Measurements from ENCODE around the gene NYAP2.

NYAP2 gene

DNA sequence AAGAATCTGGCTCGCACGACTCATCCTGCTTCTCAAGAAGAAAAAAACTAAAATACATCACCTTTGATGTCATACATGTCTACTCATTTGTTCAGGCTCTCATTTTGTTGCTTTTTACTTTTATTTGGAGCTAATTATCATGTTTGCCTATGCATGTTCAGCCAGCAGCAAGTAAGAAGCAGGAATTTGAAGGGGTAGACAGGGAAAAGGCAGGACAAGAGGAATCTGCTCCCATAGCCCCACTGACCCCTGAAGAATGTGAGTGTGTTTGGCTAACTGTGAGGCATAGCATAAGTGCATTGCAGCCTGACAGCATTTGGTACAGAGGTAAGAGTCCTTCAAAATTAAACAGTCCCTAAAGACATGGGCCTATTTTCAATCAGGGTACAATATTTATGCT, 72.7 kb downstream of the NYAP2 start:
- no peak for DNase-seq (ENCODE audit: low read depth in 1 of 2, low spot score in 1 of 2)

GRCh38 chr2:225479386-225479785, 79.9 kb downstream of the NYAP2 start:
- no peak for DNase-seq (ENCODE audit: low read depth in 1 of 2, low spot score in 1 of 2)

DNA sequence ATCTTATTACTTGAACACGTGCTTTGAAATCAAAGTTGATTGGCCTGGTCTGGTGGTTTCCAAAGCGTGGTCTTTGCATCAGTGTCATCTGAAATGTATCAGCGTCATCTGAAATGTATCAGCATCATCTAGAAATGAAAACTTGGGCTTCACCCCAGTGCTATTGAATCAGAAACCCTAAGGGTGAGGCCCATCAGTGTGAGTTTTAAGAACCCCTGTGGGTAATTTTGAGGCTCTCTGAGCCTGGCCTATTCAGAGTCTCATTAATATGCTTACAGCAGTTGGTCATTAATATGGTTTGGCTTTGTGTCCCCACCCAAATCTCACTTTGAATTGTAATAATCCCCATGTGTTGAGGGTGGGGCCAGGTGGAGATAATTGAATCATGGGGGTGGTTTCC, 85.2 kb downstream of the NYAP2 start:
- no peak for DNase-seq (ENCODE audit: low read depth in 1 of 2, low spot score in 1 of 2)

- no peak for DNase-seq (ENCODE audit: low read depth in 1 of 2, low spot score in 1 of 2)
Observed at GRCh38 chr2:225486236-225486635, 86.7 kb downstream of the NYAP2 start.

DNA sequence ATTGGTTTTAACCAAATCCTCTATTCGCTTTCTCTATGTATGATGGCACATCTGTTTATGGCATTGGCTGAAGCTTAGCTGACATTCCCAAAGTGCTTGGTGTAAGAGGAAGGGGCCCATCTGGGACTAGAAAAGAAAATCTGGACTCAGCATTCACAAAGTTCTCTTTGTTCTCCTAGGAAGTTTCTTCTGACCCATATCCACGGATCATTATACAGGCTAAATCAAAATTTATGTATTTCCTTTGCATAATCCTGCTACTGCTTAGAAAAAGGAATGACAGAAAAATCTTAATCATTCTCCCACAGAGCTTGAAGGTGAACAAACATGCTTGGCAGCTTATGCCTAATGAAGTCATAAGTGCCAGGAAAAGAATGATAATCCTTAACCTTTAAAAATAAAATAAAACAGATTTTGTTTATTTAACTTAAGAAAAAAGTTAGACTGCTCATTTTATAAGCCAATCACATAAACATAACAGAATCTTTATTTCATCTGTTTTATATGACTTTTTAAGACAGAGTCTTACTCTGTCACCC, 88.4 kb downstream of the NYAP2 start:
- no peak for DNase-seq (ENCODE audit: low read depth in 1 of 2, low spot score in 1 of 2)

DNA sequence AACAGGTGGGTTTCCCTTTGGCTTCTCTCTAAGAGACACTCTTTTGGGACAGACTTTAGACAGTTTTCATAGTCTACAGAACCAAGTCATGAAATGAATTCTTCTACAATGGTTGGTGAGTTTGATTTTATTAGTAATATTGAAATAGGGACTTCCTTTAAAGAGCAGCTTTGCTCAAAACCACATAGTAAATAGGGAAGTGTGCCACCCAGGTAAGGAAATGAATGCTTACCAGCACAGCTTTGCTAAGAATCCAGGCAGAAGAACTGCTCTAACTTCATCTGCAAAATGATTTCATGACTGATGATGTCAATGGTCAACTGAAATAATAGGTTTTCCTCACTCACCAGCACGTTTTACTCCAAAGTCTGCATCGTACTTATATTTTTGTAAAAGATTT, 89.2 kb downstream of the NYAP2 start:
- DNase-seq (ENCODE audit: low read depth in 1 of 2, low spot score in 1 of 2): no peak

DNA sequence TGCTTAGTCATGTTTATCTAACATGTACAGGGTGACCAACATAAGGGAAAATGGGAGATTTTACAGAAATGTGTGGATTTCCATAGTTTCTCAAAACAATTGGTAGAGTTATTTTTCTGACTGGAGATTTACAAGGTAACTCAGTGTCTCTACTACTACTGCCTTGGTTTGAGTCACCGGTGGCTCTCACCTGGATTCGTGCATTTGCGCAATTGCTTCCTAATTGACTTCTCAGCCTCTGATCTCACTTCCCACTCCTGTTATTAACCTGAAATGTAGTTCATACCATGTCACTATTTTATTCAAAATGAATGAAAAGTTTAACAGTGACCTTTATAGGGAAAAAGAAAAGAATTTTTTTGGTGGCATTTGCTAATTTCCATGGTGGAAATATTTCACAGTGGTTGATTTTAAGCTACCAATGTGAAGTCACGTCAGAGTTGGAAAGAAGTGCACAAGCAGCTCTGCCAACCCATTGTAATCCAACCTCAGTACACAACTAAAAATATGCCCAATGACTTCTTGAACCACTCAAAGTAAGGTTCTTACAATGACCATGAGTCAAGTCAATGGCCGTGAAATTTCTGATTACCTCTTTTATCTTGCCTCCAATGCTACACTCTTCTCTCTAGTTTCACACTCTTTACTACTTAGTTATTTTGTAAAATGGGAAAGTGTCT, 94.0 kb downstream of the NYAP2 start:
- no peak for DNase-seq (ENCODE audit: low read depth in 1 of 2, low spot score in 1 of 2)

GRCh38 chr2:225494100-225494459, 94.6 kb downstream of the NYAP2 start:
- no peak for DNase-seq (ENCODE audit: low read depth in 1 of 2, low spot score in 1 of 2)

- DNase-seq (ENCODE audit: low read depth in 1 of 2, low spot score in 1 of 2): no peak
Observed at GRCh38 chr2:225495706-225496105, 96.2 kb downstream of the NYAP2 start.

GRCh38 chr2:225496568-225496967, 97.1 kb downstream of the NYAP2 start:
- no peak for DNase-seq (ENCODE audit: low read depth in 1 of 2, low spot score in 1 of 2)

GRCh38 chr2:225497166-225497565, 97.7 kb downstream of the NYAP2 start:
- DNase-seq (ENCODE audit: low read depth in 1 of 2, low spot score in 1 of 2): no peak

DNA sequence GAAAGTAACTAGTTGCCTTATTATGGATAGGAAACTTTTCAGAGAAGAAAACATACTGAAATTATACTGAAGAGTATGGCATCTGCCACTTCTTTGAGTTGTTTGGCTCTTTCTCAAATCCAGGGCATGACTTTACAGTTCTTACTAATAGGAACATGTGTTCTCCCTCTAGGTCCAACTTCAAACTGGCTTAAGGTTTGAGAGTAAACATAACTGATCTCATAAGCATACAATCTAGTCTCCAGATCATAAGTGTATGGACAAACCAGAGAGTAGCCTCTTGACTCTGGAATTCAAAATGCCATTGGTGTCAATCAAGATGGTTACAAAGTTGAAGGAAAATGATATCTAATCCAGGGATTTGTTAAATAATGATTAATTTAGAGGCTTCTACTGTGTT, 101.5 kb downstream of the NYAP2 start:
- no peak for DNase-seq (ENCODE audit: low read depth in 1 of 2, low spot score in 1 of 2)

- no peak for DNase-seq (ENCODE audit: low read depth in 1 of 2, low spot score in 1 of 2)
Observed at GRCh38 chr2:225502971-225503370, 103.5 kb downstream of the NYAP2 start.

- no peak for DNase-seq (ENCODE audit: low read depth in 1 of 2, low spot score in 1 of 2)
Observed at GRCh38 chr2:225510796-225511195, 111.3 kb downstream of the NYAP2 start.

DNA sequence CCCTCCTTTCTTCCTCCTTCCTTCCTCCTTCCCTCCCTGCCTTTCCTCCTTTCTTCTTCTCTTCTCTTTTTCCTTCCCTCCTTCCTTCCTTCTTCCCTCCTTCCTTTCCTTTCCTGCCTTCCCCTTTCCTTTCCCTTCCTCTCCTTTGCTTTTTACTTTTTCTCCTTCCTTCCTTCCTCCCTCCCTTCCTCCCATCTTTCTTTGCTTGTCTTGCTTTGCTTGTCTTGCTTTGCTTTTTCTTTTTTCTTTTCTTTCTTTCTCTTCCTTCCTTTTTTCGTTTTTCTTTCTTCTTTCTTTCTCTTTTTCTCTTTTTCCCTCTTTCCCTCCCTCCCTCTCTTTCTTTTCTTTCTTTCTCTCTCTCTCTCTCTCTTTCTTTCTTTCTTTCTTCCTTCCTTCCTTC, 113.0 kb downstream of the NYAP2 start:
- no peak for DNase-seq (ENCODE audit: low read depth in 1 of 2, low spot score in 1 of 2)

- DNase-seq (ENCODE audit: low read depth in 1 of 2, low spot score in 1 of 2): no peak
Observed at GRCh38 chr2:225512876-225513540, 113.5 kb downstream of the NYAP2 start.

DNA sequence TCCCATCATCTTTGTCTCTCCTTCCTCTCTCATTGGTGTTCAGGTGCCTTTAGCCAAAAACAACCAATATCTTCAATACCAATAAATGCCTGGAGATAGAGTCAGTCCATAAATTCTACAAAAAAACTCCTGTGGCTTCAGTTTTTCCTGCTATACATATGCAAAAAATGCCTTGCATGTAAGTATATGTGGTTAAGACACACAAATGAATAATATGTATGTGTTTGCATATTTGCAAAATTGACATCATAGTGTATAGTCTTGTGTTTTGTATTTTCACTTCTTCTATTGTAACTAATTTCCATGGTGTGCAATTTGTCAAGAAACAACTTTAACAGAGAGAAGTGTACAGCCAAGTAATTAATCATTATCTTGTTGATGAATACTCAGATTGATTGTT, 115.5 kb downstream of the NYAP2 start:
- DNase-seq (ENCODE audit: low read depth in 1 of 2, low spot score in 1 of 2): no peak

DNA sequence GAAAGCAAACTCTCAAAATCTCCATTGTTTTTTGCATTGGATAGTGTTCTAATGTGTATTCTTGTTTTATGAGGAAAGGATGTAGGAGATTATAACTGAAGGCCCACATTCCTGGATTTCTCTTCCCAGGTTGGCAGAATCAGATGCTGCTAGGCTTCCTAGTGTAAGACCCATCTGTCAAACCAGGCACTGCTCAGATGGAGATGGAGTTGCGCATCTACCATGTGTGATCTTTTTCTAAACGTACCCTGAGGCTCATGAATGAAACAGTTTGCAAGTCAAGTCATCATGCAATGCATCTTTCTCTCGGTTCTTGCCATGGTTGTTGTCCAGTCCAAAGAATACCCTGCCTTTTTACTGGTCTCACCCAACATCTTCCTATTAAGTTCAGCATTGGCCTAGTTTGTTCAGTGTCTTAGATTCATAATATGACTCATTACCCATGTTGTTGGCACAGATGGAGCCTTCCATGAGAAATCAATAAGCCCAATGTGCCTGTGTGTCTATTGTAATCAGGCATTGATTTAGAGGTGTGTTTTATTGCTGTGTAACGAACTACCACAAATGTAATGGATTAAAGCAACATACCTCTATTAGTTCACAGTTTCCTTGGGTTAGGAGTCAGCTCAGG, 127.4 kb downstream of the NYAP2 start:
- no peak for DNase-seq (ENCODE audit: low read depth in 1 of 2, low spot score in 1 of 2)

- DNase-seq (ENCODE audit: low read depth in 1 of 2, low spot score in 1 of 2): no peak
Observed at GRCh38 chr2:225531559-225531958, 132.0 kb downstream of the NYAP2 start.

GRCh38 chr2:225532096-225532495, 132.6 kb downstream of the NYAP2 start:
- no peak for DNase-seq (ENCODE audit: low read depth in 1 of 2, low spot score in 1 of 2)

DNA sequence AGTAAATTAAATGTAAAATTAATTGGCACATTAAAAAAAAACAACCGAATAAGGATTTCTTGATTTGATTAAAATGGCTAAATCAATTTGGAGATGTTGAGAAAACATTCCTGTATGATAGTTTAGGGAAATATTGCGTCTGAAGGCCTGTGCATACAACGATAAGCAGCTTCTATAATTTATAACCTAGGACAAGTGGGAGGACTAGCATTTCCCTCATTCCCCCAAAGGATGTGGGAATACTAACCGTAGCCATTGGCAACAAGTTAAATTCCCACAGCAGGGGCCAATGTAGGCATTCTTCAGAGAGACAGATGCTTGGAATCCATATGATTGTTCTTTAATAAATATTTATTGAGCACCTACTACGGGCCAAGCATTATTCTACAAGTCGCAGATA, 134.5 kb downstream of the NYAP2 start:
- no peak for DNase-seq (ENCODE audit: low read depth in 1 of 2, low spot score in 1 of 2)

DNA sequence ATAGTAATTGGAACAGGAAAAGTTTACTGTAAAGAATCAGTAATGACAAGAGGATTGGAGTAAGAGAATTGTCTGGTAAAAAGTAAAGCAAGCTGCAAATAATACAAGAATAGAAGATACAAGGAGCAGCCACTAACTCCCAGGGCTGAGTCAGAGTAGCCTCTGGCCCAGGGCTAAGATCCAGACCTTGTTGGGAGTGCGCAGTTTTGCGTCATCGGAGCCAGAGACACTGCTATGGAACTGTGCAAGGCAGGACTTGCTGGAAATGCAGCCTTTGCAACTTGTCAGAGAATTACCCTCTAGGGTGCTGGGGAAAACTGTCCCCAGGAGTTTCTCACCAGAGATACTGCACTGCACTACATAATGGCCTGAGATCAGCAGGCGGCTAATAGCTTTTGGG, 135.2 kb downstream of the NYAP2 start:
- no peak for DNase-seq (ENCODE audit: low read depth in 1 of 2, low spot score in 1 of 2)

Data from activated CD4-positive, alpha-beta T cell treated with anti-CD3 and anti-CD28 coated beads, Interleukin-2, amount 50 U/mL, for 24 hours (primary cell).